SK-N-SH treated with all-trans-retinoic acid at 6 μM for 48 hours (cell line): ENCODE results near the gene ZMYND8.

Source experiments
- ESRRG ChIP-seq: fragments of 250-450 bp; sonication (Bioruptor Pico); IDR thresholded peaks from 2 replicates; pipeline ENCODE4 v1.6.1; 2021; ENCODE audit warnings: mild to moderate bottlenecking
- ISL1 ChIP-seq: fragments of 250-450 bp; sonication (Bioruptor Pico); IDR thresholded peaks from 2 replicates; pipeline ENCODE4 v2.1.2; 2022; ENCODE audit warnings: mild to moderate bottlenecking, moderate library complexity
- PPARA ChIP-seq: fragments of 250-450 bp; sonication (Bioruptor Pico); IDR thresholded peaks from 2 replicates; pipeline ENCODE4 v1.5.0; 2020; ENCODE audit warnings: mild to moderate bottlenecking, borderline replicate concordance
- RARB ChIP-seq: fragments of 250-450 bp; sonication (Bioruptor Pico); IDR thresholded peaks from 2 replicates; pipeline ENCODE4 v1.8.0; 2021; ENCODE audit warnings: mild to moderate bottlenecking, moderate library complexity
- TCF4 ChIP-seq: fragments of 250-450 bp; sonication (Bioruptor Pico); IDR thresholded peaks from 2 replicates; pipeline ENCODE4 v1.8.0; 2021; ENCODE audit warnings: mild to moderate bottlenecking, moderate library complexity, borderline replicate concordance
- ZC3H10 ChIP-seq: fragments of 250-450 bp; sonication (Bioruptor Pico); IDR thresholded peaks from 2 replicates; pipeline ENCODE4 v1.5.1; 2021; ENCODE audit warnings: mild to moderate bottlenecking, moderate library complexity
- TF ChIP-seq, protein P1 (sequence below): fragments of 250-450 bp; sonication (Bioruptor Pico); IDR thresholded peaks from 2 replicates; pipeline ENCODE4 v1.8.0; 2021; ENCODE audit warnings: low read depth, mild to moderate bottlenecking, moderate library complexity, borderline replicate concordance

DNA sequence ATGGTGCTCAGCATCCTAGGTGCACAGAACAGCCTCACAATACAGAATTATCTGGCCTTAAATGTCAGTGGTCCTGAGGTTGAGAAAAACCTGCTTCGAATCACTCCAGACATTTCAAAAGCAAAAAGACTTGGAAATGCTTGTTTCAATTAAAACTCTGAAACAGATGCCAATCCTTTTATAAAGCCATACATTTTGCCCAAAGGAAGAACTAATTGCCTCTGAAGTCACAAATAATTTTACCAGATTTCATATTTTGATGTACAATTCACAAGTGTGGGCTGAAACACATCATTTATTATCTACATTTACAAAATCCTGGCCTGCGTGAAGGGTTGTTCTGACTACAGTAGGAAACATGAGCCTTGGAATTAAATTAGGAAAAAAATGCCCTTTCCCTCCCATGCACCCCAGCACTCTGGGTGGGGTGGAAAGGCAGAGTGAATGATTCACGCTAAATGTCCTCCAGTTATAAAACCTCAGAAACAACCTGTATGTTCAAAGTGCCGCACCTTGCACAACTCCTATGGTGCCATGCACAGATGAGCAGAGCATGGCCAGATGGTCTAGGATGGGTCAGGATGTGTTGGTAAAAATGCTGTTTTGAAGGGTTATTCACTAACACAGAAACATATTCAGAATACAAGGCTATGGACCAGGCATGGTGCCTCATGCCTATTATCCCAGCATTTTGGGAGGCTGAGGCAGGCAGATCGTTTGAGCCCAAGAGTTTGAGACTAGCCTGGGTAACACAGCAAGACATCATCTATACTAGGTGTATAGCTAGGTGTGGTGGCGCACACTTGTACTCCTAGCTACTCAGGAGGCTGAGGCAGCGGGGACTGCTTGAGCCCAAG is 87.0 kb downstream of the ZMYND8 start:
- TF ChIP-seq, protein P1, sequence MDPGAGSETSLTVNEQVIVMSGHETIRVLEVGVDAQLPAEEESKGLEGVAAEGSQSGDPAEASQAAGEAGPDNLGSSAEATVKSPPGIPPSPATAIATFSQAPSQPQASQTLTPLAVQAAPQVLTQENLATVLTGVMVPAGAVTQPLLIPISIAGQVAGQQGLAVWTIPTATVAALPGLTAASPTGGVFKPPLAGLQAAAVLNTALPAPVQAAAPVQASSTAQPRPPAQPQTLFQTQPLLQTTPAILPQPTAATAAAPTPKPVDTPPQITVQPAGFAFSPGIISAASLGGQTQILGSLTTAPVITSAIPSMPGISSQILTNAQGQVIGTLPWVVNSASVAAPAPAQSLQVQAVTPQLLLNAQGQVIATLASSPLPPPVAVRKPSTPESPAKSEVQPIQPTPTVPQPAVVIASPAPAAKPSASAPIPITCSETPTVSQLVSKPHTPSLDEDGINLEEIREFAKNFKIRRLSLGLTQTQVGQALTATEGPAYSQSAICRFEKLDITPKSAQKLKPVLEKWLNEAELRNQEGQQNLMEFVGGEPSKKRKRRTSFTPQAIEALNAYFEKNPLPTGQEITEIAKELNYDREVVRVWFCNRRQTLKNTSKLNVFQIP, result no peak
- no peak for TF ChIP-seq ESRRG
- TF ChIP-seq TCF4 (CRISPR knock-in tag), result no peak
- TF ChIP-seq ZC3H10 (CRISPR knock-in tag), result no peak
- no peak for TF ChIP-seq RARB (CRISPR knock-in tag)
- no peak for TF ChIP-seq ISL1 (CRISPR knock-in tag)
- TF ChIP-seq PPARA (CRISPR knock-in tag), result no peak
